Kidney (tissue), 14 donors: ENCODE measurements around the gene DEFB114. TPM values are rescaled to one million over a fixed set of nuclear protein-coding genes. Genes with fewer than 3 reads are reported as not detected.

Experiments used
- DNase-seq, 5 donors: peaks; one replicate each; pipeline ENCODE4 v3.0.0-alpha.2; 2013 to 2020
- FAIRE-seq: peaks from 2 replicates; lab custom pipeline; 2012; peaks lifted over from hg19 to GRCh38; lab: Jason Lieb, UNC
- H3K27ac ChIP-seq, 2 donors: one replicate each; pipeline ENCODE4 v1.7.0; 2013; ENCODE audit warnings: low read depth in 2 of 2, low read length in 2 of 2, inconsistent platforms in 1 of 2
- H3K27me3 ChIP-seq: one replicate; pipeline ENCODE4 v1.7.1; 2013; ENCODE audit warnings: low read length, inconsistent platforms; ENCODE audit not compliant: control insufficient read depth, insufficient read depth
- H3K36me3 ChIP-seq, 3 donors: one replicate each; pipeline versions ENCODE4 v1.7.0 to v1.7.1; 2013; ENCODE audit warnings: low read length in 3 of 3, control low read depth in 1 of 3, inconsistent platforms in 1 of 3; ENCODE audit not compliant: insufficient read depth in 3 of 3, control insufficient read depth in 2 of 3
- H3K4me1 ChIP-seq, 3 donors: one replicate each; pipeline versions ENCODE4 v1.7.0 to v1.7.1; 2013; ENCODE audit warnings: low read length in 3 of 3, inconsistent platforms in 1 of 3, low read depth in 1 of 3; ENCODE audit not compliant: control insufficient read depth in 2 of 3, insufficient read depth in 2 of 3
- H3K4me3 ChIP-seq, 3 donors: one replicate each; pipeline versions ENCODE4 v1.7.0 to v1.8.1; 2013; ENCODE audit warnings: low read length in 3 of 3, control low read depth in 1 of 3, inconsistent platforms in 1 of 3
- H3K9ac ChIP-seq, 3 donors: one replicate each; pipeline versions ENCODE4 v1.7.0 to v1.7.1; 2013; ENCODE audit warnings: low read length in 3 of 3, control low read depth in 1 of 3, inconsistent platforms in 1 of 3
- H3K9me3 ChIP-seq, 3 donors: one replicate each; pipeline versions ENCODE4 v1.7.0 to v1.7.1; 2013; ENCODE audit warnings: low read length in 3 of 3, control low read depth in 1 of 3, inconsistent platforms in 1 of 3; ENCODE audit not compliant: control insufficient read depth in 2 of 3, insufficient read depth in 1 of 3
- CTCF ChIP-seq: IDR thresholded peaks from 3 replicates; pipeline ENCODE4 v1.5.1; 2012; ENCODE audit warnings: mild to moderate bottlenecking, moderate library complexity, borderline replicate concordance; ENCODE audit not compliant: insufficient read depth; ENCODE audit errors: extremely low read depth
- intact Hi-C: fragments of 100-400 bp; cut with DNase I; formaldehyde crosslinking; loops from one replicate; pipeline ENCODE4 v1.11.1; 2022
- polyA plus RNA-seq: library from polyadenylated mRNA; stranded (reverse); fragments of 350-450 nt; fragmentation: Illumina TruSeq; extraction: RNeasy Lipid Tissue Mini Kit (QIAGEN cat#74804); gene quantifications from one replicate; pipeline ENCODE4 v1.2.3, GENCODE V29; 2014; ENCODE audit warnings: low read depth, low replicate concordance; ENCODE audit not compliant: insufficient read depth
- total RNA-seq: library from RNA; stranded (reverse); fragmentation: NEBNext Ultra II Directional; extraction: Animal tissue kit (Norgen Biotek cat#: 25700); gene quantifications from one replicate; pipeline ENCODE4 v1.2.1, GENCODE V29; 2021
- donor health status: control.
- donor health status: control.
- donor health status: control.
- donor health status: control.
- donor health status: control.
- donor health status: DM: yes; HTN: yes; CAD: no.
- donor health status: Normal renal cell carcinoma (clear cell type).

DEFB114 gene
- total and polyA plus RNA-seq, 2 donors from 2014 or later: not detected

- Histone ChIP-seq H3K4me1 (no peaks in the 10 kb centered on the region), H3K9me3 (no peaks in the 10 kb centered on the region), H3K36me3 (no peaks in the 10 kb centered on the region), H3K9ac (no peak overlapping the region), H3K27me3 (no peaks in the 10 kb centered on the region), H3K27ac (no peak overlapping the region), H3K4me3 (no peak overlapping the region)
- DNase-seq: no peak
- no peak for TF ChIP-seq CTCF
- intact Hi-C loops: no loop called here
- no peak for FAIRE-seq
Measured at GRCh38 chr6:49919935-49920644, 43.9 kb downstream of the DEFB114 start.

- Histone ChIP-seq H3K4me1 (no peaks in the 10 kb centered on the region), H3K9me3 (no peaks in the 10 kb centered on the region), H3K27ac (no peak overlapping the region), H3K36me3 (no peaks in the 10 kb centered on the region), H3K9ac (no peak overlapping the region), H3K27me3 (no peaks in the 10 kb centered on the region), H3K4me3 (no peak overlapping the region)
- FAIRE-seq (no peak), DNase-seq (peak in 1 of 5 donors; percentile 8)
- intact Hi-C loops: no loop called here
- no peak for TF ChIP-seq CTCF
Measured at GRCh38 chr6:49919261-49919660, 44.7 kb downstream of the DEFB114 start.

GRCh38 chr6:49918787-49919186 lies 45.2 kb downstream of the DEFB114 start:
- Histone ChIP-seq H3K4me3 (no peak overlapping the region), H3K27me3 (no peaks in the 10 kb centered on the region), H3K4me1 (no peaks in the 10 kb centered on the region), H3K36me3 (no peaks in the 10 kb centered on the region), H3K27ac (no peak overlapping the region), H3K9ac (no peak overlapping the region), H3K9me3 (no peaks in the 10 kb centered on the region)
- DNase-seq: no peak
- TF ChIP-seq CTCF: no peak
- intact Hi-C loops: no loop called here
- no peak for FAIRE-seq
